GM18517 (cell line): ENCODE measurements around the gene DENND11.
A peak's percentile ranks its signal among the peaks of the same experiment; 100 is the strongest.

ENCODE experiments used
- ATAC-seq: cut with Tn5 transposase; IDR thresholded peaks from one replicate; pipeline ENCODE4 v1.9.1; 2021; ENCODE audit warnings: mild to moderate bottlenecking, moderate library complexity; ENCODE audit not compliant: unreplicated experiment

Gene DENND11

GRCh38 chr7:141686074-141686473, 15.9 kb downstream of the DENND11 start:
- no peak for ATAC-seq

GRCh38 chr7:141685285-141686023, 16.5 kb downstream of the DENND11 start:
- ATAC-seq = no peak

GRCh38 chr7:141679014-141679413, 23.0 kb downstream of the DENND11 start:
- ATAC-seq = peak; percentile 57

- no peak for ATAC-seq
Observed at GRCh38 chr7:141676618-141677017, 25.3 kb downstream of the DENND11 start.

- ATAC-seq = no peak
Observed at GRCh38 chr7:141675436-141676215, 26.3 kb downstream of the DENND11 start.

- no peak for ATAC-seq
Observed at GRCh38 chr7:141674702-141675101, 27.3 kb downstream of the DENND11 start.

GRCh38 chr7:141674171-141674671, 27.7 kb downstream of the DENND11 start:
- no peak for ATAC-seq

- ATAC-seq = no peak
Observed at GRCh38 chr7:141673346-141673745, 28.6 kb downstream of the DENND11 start.

GRCh38 chr7:141671705-141672496, 30.1 kb downstream of the DENND11 start:
- ATAC-seq = no peak

- no peak for ATAC-seq
Observed at GRCh38 chr7:141668853-141669252, 33.1 kb downstream of the DENND11 start.

GRCh38 chr7:141666071-141666470, 35.9 kb downstream of the DENND11 start:
- no peak for ATAC-seq

- no peak for ATAC-seq
Observed at GRCh38 chr7:141665208-141666035, 36.5 kb downstream of the DENND11 start.

- no peak for ATAC-seq
Observed at GRCh38 chr7:141664450-141664849, 37.5 kb downstream of the DENND11 start.

GRCh38 chr7:141663081-141663849, 38.7 kb downstream of the DENND11 start:
- ATAC-seq = no peak

GRCh38 chr7:141660259-141660658, 41.7 kb downstream of the DENND11 start:
- no peak for ATAC-seq

GRCh38 chr7:141659501-141659900, 42.5 kb downstream of the DENND11 start:
- no peak for ATAC-seq

- ATAC-seq = peak; percentile 79
Observed at GRCh38 chr7:141654551-141654950, 47.4 kb downstream of the DENND11 start.

- ATAC-seq = no peak
Observed at GRCh38 chr7:141652691-141653090, 49.3 kb downstream of the DENND11 start.
